Activated CD4-positive, alpha-beta T cell treated with anti-CD3 and anti-CD28 coated beads for 1 hour (primary cell): ENCODE data around the gene PIAS2.

ENCODE experiments used
- DNase-seq: peaks from one replicate; pipeline ENCODE4 v3.0.0-alpha.2; 2020

The PIAS2 gene

GRCh38 chr18:46756025-46756558 is 161.2 kb downstream of the PIAS2 start:
- DNase-seq: no peak

GRCh38 chr18:46755315-46756024 is 161.8 kb downstream of the PIAS2 start:
- no peak for DNase-seq

GRCh38 chr18:46754661-46755292 is 162.5 kb downstream of the PIAS2 start:
- no peak for DNase-seq

DNA sequence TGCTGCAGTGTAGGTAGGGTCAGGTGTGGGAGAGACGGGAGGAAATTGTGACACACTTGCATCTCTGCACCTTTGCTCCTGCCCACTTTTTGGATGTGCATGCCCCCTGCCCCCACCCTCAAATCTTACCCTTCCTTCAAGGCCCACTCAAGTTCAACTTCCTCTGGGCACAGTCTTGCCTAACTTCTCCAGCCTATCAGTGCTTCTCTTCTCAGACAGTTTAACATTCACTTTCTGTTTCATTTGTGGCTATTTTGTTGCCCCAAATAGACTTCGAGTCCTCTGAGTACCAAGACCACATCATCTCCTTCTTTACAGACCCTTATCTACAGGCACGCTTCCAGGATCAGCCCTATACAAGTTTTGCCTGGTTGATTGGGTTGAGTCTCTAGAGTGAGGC is 163.1 kb downstream of the PIAS2 start:
- no peak for DNase-seq
